Right lobe of liver (tissue), 4 donors: ENCODE data around the gene GNPAT.

ENCODE experiments used
- POLR2A ChIP-seq: fragments of 450-650 bp; IDR thresholded peaks from one replicate; pipeline ENCODE4 v1.6.1; 2017; ENCODE audit warnings: antibody characterized with exemption, mild to moderate bottlenecking
- TF ChIP-seq, protein P1 (sequence below), 4 donors: fragments of 200-600 bp in 3 of 4; fragments of 450-650 bp in 1 of 4; IDR thresholded peaks; one replicate each; pipeline versions ENCODE4 v1.5.1 to v1.8.0; 2016 to 2022; ENCODE audit warnings: antibody characterized with exemption in 4 of 4, mild to moderate bottlenecking in 2 of 4
- donor health status: DM: no; HTN: no; CAD: no.
- donor health status: DM: no; HTN: no; CAD: no.
- donor health status: DM: no; HTN: yes; CAD: no.

GRCh38 chr1:231194843-231195516, 46.0 kb upstream of the GNPAT start:
- TF ChIP-seq, protein P1, sequence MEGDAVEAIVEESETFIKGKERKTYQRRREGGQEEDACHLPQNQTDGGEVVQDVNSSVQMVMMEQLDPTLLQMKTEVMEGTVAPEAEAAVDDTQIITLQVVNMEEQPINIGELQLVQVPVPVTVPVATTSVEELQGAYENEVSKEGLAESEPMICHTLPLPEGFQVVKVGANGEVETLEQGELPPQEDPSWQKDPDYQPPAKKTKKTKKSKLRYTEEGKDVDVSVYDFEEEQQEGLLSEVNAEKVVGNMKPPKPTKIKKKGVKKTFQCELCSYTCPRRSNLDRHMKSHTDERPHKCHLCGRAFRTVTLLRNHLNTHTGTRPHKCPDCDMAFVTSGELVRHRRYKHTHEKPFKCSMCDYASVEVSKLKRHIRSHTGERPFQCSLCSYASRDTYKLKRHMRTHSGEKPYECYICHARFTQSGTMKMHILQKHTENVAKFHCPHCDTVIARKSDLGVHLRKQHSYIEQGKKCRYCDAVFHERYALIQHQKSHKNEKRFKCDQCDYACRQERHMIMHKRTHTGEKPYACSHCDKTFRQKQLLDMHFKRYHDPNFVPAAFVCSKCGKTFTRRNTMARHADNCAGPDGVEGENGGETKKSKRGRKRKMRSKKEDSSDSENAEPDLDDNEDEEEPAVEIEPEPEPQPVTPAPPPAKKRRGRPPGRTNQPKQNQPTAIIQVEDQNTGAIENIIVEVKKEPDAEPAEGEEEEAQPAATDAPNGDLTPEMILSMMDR (IDR thresholded peaks at IDR 0.05): no peak
- TF ChIP-seq POLR2A: no peak
